Measurements from ENCODE around the gene LAMP1.
"Not testable (repeated sequence)": the region's sequence is repeated elsewhere in the genome, so short reads cannot be mapped to it uniquely, and the experiment has no call there.

LAMP1 gene

GRCh38 chr13:113365971-113366588 lies 69.0 kb downstream of the LAMP1 start:
- Histone ChIP-seq H3K4me3 (ENCODE audit: low read length) (no peak overlapping the region), H3K36me3 (ENCODE audit: control insufficient read depth, insufficient read depth, low read length) (no peaks in the 10 kb centered on the region), H3K9me3 (ENCODE audit: control insufficient read depth, low read length) (no peaks in the 10 kb centered on the region), H3K9ac (ENCODE audit: low read length) (no peak overlapping the region), H3K4me1 (ENCODE audit: control insufficient read depth, insufficient read depth, low read length) (peaks cover 7% of the 10 kb centered on the region), H3K27me3 (ENCODE audit: control insufficient read depth, insufficient read depth, low read length) (no peaks in the 10 kb centered on the region)

GRCh38 chr13:113367020-113367560 lies 70.1 kb downstream of the LAMP1 start:
- Histone ChIP-seq H3K4me3 (ENCODE audit: low read length) (no peak overlapping the region), H3K9me3 (ENCODE audit: control insufficient read depth, low read length) (no peaks in the 10 kb centered on the region), H3K4me1 (ENCODE audit: control insufficient read depth, insufficient read depth, low read length) (peaks cover 3% of the 10 kb centered on the region)

GRCh38 chr13:113367771-113368170 lies 70.7 kb downstream of the LAMP1 start:
- Histone ChIP-seq H3K4me3 (ENCODE audit: low read length) (no peak overlapping the region), H3K27me3 (ENCODE audit: control insufficient read depth, insufficient read depth, low read length) (no peaks in the 10 kb centered on the region), H3K9ac (ENCODE audit: low read length) (no peak overlapping the region), H3K36me3 (ENCODE audit: control insufficient read depth, insufficient read depth, low read length) (no peaks in the 10 kb centered on the region), H3K4me1 (ENCODE audit: control insufficient read depth, insufficient read depth, low read length) (peaks cover 2% of the 10 kb centered on the region), H3K9me3 (ENCODE audit: control insufficient read depth, low read length) (no peaks in the 10 kb centered on the region)

More at GRCh38 chr13:113367020-113367560, 70.1 kb downstream of the LAMP1 start:
- no peak overlapping the region for H3K9ac ChIP-seq (ENCODE audit: low read length)
- no peaks in the 10 kb centered on the region for H3K36me3 ChIP-seq (ENCODE audit: control insufficient read depth, insufficient read depth, low read length)
- H3K27me3 ChIP-seq (ENCODE audit: control insufficient read depth, insufficient read depth, low read length): no peaks in the 10 kb centered on the region

GRCh38 chr13:113368353-113368752 lies 71.3 kb downstream of the LAMP1 start:
- not testable (repeated sequence) for H3K9me3 ChIP-seq (ENCODE audit: control insufficient read depth, low read length); H3K4me3 ChIP-seq (ENCODE audit: low read length); H3K9ac ChIP-seq (ENCODE audit: low read length); H3K27me3 ChIP-seq (ENCODE audit: control insufficient read depth, insufficient read depth, low read length); H3K36me3 ChIP-seq (ENCODE audit: control insufficient read depth, insufficient read depth, low read length); H3K4me1 ChIP-seq (ENCODE audit: control insufficient read depth, insufficient read depth, low read length)

GRCh38 chr13:113369189-113369588 lies 72.2 kb downstream of the LAMP1 start:
- Histone ChIP-seq H3K4me3 (ENCODE audit: low read length) (no peak overlapping the region), H3K9me3 (ENCODE audit: control insufficient read depth, low read length) (no peaks in the 10 kb centered on the region), H3K36me3 (ENCODE audit: control insufficient read depth, insufficient read depth, low read length) (no peaks in the 10 kb centered on the region), H3K4me1 (ENCODE audit: control insufficient read depth, insufficient read depth, low read length) (no peaks in the 10 kb centered on the region), H3K27me3 (ENCODE audit: control insufficient read depth, insufficient read depth, low read length) (no peaks in the 10 kb centered on the region), H3K9ac (ENCODE audit: low read length) (no peak overlapping the region)

GRCh38 chr13:113369881-113370280 lies 72.8 kb downstream of the LAMP1 start:
- Histone ChIP-seq H3K9me3 (ENCODE audit: control insufficient read depth, low read length) (no peaks in the 10 kb centered on the region), H3K36me3 (ENCODE audit: control insufficient read depth, insufficient read depth, low read length) (no peaks in the 10 kb centered on the region), H3K9ac (ENCODE audit: low read length) (no peak overlapping the region), H3K4me1 (ENCODE audit: control insufficient read depth, insufficient read depth, low read length) (no peaks in the 10 kb centered on the region), H3K4me3 (ENCODE audit: low read length) (no peak overlapping the region), H3K27me3 (ENCODE audit: control insufficient read depth, insufficient read depth, low read length) (peaks cover 4% of the 10 kb centered on the region)

- no peak overlapping the region for H3K4me3 ChIP-seq (ENCODE audit: low read length)
Measured at GRCh38 chr13:113371061-113371460, 74.0 kb downstream of the LAMP1 start.

GRCh38 chr13:113371701-113372100 lies 74.7 kb downstream of the LAMP1 start:
- not testable (repeated sequence) for H3K4me1 ChIP-seq (ENCODE audit: control insufficient read depth, insufficient read depth, low read length); H3K36me3 ChIP-seq (ENCODE audit: control insufficient read depth, insufficient read depth, low read length); H3K4me3 ChIP-seq (ENCODE audit: low read length)

More at GRCh38 chr13:113371061-113371460, 74.0 kb downstream of the LAMP1 start:
- Histone ChIP-seq H3K9ac (ENCODE audit: low read length) (no peak overlapping the region), H3K9me3 (ENCODE audit: control insufficient read depth, low read length) (no peaks in the 10 kb centered on the region), H3K4me1 (ENCODE audit: control insufficient read depth, insufficient read depth, low read length) (no peaks in the 10 kb centered on the region), H3K27me3 (ENCODE audit: control insufficient read depth, insufficient read depth, low read length) (peaks cover 4% of the 10 kb centered on the region), H3K36me3 (ENCODE audit: control insufficient read depth, insufficient read depth, low read length) (no peaks in the 10 kb centered on the region)

More at GRCh38 chr13:113371701-113372100, 74.7 kb downstream of the LAMP1 start:
- not testable (repeated sequence) for H3K9me3 ChIP-seq (ENCODE audit: control insufficient read depth, low read length); H3K9ac ChIP-seq (ENCODE audit: low read length); H3K27me3 ChIP-seq (ENCODE audit: control insufficient read depth, insufficient read depth, low read length)
